Hindlimb muscle (tissue), 1 donor: ENCODE measurements around the gene VCL. TPM values are rescaled to one million over a fixed set of nuclear protein-coding genes. Genes with fewer than 3 reads are reported as not detected.
"Not testable (repeated sequence)": the region's sequence is repeated elsewhere in the genome, so short reads cannot be mapped to it uniquely, and the experiment has no call there.

Experiments
- DNase-seq: peaks from one replicate; pipeline ENCODE4 v3.0.0-alpha.2; 2013
- polyA plus RNA-seq: library from polyadenylated mRNA; unstranded; fragments of 120-200 nt; gene quantifications from one replicate; pipeline ENCODE4 v1.2.1, GENCODE V29; 2013; ENCODE audit not compliant: insufficient read length

The VCL gene
- polyA plus RNA-seq, 1 donor, result 164 TPM

GRCh38 chr10:74011017-74011416 lies 13.1 kb downstream of the VCL start:
- DNase-seq, result no peak

- DNase-seq, result no peak
These were observed 13.9 kb downstream of the VCL start for GRCh38 chr10:74011770-74012169.

- no peak for DNase-seq
These were observed 14.6 kb downstream of the VCL start for GRCh38 chr10:74012480-74012879.

GRCh38 chr10:74013004-74013403 lies 15.1 kb downstream of the VCL start:
- DNase-seq, result no peak

GRCh38 chr10:74014574-74014973 lies 16.7 kb downstream of the VCL start:
- not testable (repeated sequence) for DNase-seq

- no peak for DNase-seq
These were observed 20.3 kb downstream of the VCL start for GRCh38 chr10:74018241-74018640.

GRCh38 chr10:74021248-74022055 lies 23.5 kb downstream of the VCL start:
- DNase-seq, result no peak

GRCh38 chr10:74022926-74023629 lies 25.2 kb downstream of the VCL start:
- no peak for DNase-seq

- no peak for DNase-seq
These were observed 26.7 kb downstream of the VCL start for GRCh38 chr10:74024600-74024999.

GRCh38 chr10:74025380-74025978 lies 27.6 kb downstream of the VCL start:
- no peak for DNase-seq

- no peak for DNase-seq
These were observed 28.6 kb downstream of the VCL start for GRCh38 chr10:74026428-74027015.

GRCh38 chr10:74027702-74028101 lies 29.8 kb downstream of the VCL start:
- no peak for DNase-seq

GRCh38 chr10:74029943-74030342 lies 32.0 kb downstream of the VCL start:
- DNase-seq, result no peak

GRCh38 chr10:74032208-74032607 lies 34.3 kb downstream of the VCL start:
- not testable (repeated sequence) for DNase-seq

- DNase-seq, result no peak
These were observed 35.2 kb downstream of the VCL start for GRCh38 chr10:74032900-74033655.

GRCh38 chr10:74033702-74034101 lies 35.8 kb downstream of the VCL start:
- no peak for DNase-seq

- no peak for DNase-seq
These were observed 36.4 kb downstream of the VCL start for GRCh38 chr10:74034301-74034700.

GRCh38 chr10:74035303-74035702 lies 37.4 kb downstream of the VCL start:
- no peak for DNase-seq

GRCh38 chr10:74036474-74036873 lies 38.6 kb downstream of the VCL start:
- no peak for DNase-seq

GRCh38 chr10:74039561-74040145 lies 41.7 kb downstream of the VCL start:
- DNase-seq, result peak; percentile 41

GRCh38 chr10:74040200-74041126 lies 42.5 kb downstream of the VCL start:
- peak; percentile 27 for DNase-seq
